Measurements from ENCODE around the gene ZNRF1. TPM values are rescaled to one million over a fixed set of nuclear protein-coding genes. Genes with fewer than 3 reads are reported as not detected.

Gene ZNRF1
- total and polyA plus RNA-seq, 2 of the 13 experiments (the other 11 are each of a cell fraction or from before 2014, with no cell fraction given) = 43.9 to 58.7 TPM

- TF ChIP-seq ZNF577 (CRISPR knock-in tag; IDR thresholded peaks at IDR 0.05; ENCODE audit: borderline replicate concordance, low read depth) (no peak), SOX13 (IDR thresholded peaks at IDR 0.05) (no peak), SOX13 (CRISPR knock-in tag; conservative IDR thresholded peaks at IDR 0.05 in 1 of 2, IDR thresholded peaks at IDR 0.05 in 1 of 2) (0 out of 4 replicates have a peak, but pooled peaks of 1 of the 2 experiments have one; percentile 34), DMAP1 (CRISPR knock-in tag; IDR thresholded peaks at IDR 0.05) (no peak; the same call in 1 of the 2 replicates), MEF2D (CRISPR knock-in tag; IDR thresholded peaks at IDR 0.05) (peak; percentile 91), DRAP1 (CRISPR knock-in tag; IDR thresholded peaks at IDR 0.05) (peak; percentile 24; the same call in 1 of the 2 replicates), TEF (CRISPR knock-in tag; IDR thresholded peaks at IDR 0.05) (no peak), PLSCR1 (CRISPR knock-in tag; IDR thresholded peaks at IDR 0.05; ENCODE audit: borderline replicate concordance) (no peak), IKZF1 (IDR thresholded peaks at IDR 0.05) (no peak), IKZF5 (CRISPR knock-in tag; IDR thresholded peaks at IDR 0.05) (0 out of 2 replicates have a peak, but pooled peaks have one; percentile 11), HBP1 (CRISPR knock-in tag; IDR thresholded peaks at IDR 0.05; ENCODE audit: low read depth) (no peak; the same call in 1 of the 2 replicates), ZNF784 (CRISPR knock-in tag; IDR thresholded peaks at IDR 0.05; ENCODE audit: borderline replicate concordance) (no peak), ZBTB8A (CRISPR knock-in tag; IDR thresholded peaks at IDR 0.05; ENCODE audit: borderline replicate concordance, low read depth) (no peak), ARID3A (IDR thresholded peaks at IDR 0.05; ENCODE audit: low read depth, low read length) (peak; percentile 43; the same call in 1 of the 2 replicates), ZNF253 (CRISPR knock-in tag; IDR thresholded peaks at IDR 0.05; ENCODE audit: borderline replicate concordance) (no peak)
- TF ChIP-seq, protein P1, sequence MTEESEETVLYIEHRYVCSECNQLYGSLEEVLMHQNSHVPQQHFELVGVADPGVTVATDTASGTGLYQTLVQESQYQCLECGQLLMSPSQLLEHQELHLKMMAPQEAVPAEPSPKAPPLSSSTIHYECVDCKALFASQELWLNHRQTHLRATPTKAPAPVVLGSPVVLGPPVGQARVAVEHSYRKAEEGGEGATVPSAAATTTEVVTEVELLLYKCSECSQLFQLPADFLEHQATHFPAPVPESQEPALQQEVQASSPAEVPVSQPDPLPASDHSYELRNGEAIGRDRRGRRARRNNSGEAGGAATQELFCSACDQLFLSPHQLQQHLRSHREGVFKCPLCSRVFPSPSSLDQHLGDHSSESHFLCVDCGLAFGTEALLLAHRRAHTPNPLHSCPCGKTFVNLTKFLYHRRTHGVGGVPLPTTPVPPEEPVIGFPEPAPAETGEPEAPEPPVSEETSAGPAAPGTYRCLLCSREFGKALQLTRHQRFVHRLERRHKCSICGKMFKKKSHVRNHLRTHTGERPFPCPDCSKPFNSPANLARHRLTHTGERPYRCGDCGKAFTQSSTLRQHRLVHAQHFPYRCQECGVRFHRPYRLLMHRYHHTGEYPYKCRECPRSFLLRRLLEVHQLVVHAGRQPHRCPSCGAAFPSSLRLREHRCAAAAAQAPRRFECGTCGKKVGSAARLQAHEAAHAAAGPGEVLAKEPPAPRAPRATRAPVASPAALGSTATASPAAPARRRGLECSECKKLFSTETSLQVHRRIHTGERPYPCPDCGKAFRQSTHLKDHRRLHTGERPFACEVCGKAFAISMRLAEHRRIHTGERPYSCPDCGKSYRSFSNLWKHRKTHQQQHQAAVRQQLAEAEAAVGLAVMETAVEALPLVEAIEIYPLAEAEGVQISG (CRISPR knock-in tag; IDR thresholded peaks at IDR 0.05) = peak; percentile 59
Observed at GRCh38 chr16:74998481-74999218, at the start of gene ZNRF1 (continued).

Measured in HepG2 (cell line).